Liver (tissue), 9 donors: Measurements from ENCODE around the gene TRIOBP. TPM values are rescaled to one million over a fixed set of nuclear protein-coding genes. Genes with fewer than 3 reads are reported as not detected.
"Not testable (repeated sequence)": the region's sequence is repeated elsewhere in the genome, so short reads cannot be mapped to it uniquely, and the experiment has no call there.

Experiments
- DNase-seq: peaks from one replicate; pipeline ENCODE4 v3.0.0-alpha.2; 2017; ENCODE audit warnings: low spot score
- H3K27ac ChIP-seq, 2 donors: one replicate each; pipeline ENCODE4 v1.7.0; 2013; ENCODE audit warnings: inconsistent platforms in 2 of 2, low read length in 2 of 2, control low read depth in 1 of 2, low read depth in 1 of 2, mild to moderate bottlenecking in 1 of 2
- H3K27me3 ChIP-seq, 4 donors: one replicate each; pipeline versions ENCODE4 v1.6.1 to v1.7.0; 2013; ENCODE audit warnings: low read length in 3 of 4, inconsistent platforms in 1 of 4, mild to moderate bottlenecking in 1 of 4, moderate library complexity in 1 of 4; ENCODE audit not compliant: control insufficient read depth in 4 of 4, insufficient read depth in 4 of 4
- H3K36me3 ChIP-seq, 4 donors: one replicate each; pipeline versions ENCODE4 v1.6.1 to v1.7.0; 2013; ENCODE audit warnings: low read length in 3 of 4, mild to moderate bottlenecking in 3 of 4, low read depth in 1 of 4, moderate library complexity in 1 of 4; ENCODE audit not compliant: control insufficient read depth in 4 of 4, insufficient read depth in 3 of 4
- H3K4me1 ChIP-seq, 4 donors: one replicate each; pipeline versions ENCODE4 v1.6.1 to v1.7.0; 2013; ENCODE audit warnings: low read length in 3 of 4, mild to moderate bottlenecking in 3 of 4, moderate library complexity in 1 of 4; ENCODE audit not compliant: control insufficient read depth in 4 of 4, insufficient read depth in 4 of 4
- H3K4me3 ChIP-seq, 3 donors: one replicate each; pipeline versions ENCODE4 v1.6.1 to v1.7.0; 2013; ENCODE audit warnings: low read length in 3 of 3, control low read depth in 1 of 3, low read depth in 1 of 3, mild to moderate bottlenecking in 1 of 3
- H3K9ac ChIP-seq, 2 donors: one replicate each; pipeline ENCODE4 v1.7.0; 2013; ENCODE audit warnings: low read length in 2 of 2, mild to moderate bottlenecking in 2 of 2, moderate library complexity in 2 of 2, control low read depth in 1 of 2, low read depth in 1 of 2
- H3K9me3 ChIP-seq, 4 donors: one replicate each; pipeline versions ENCODE4 v1.6.1 to v1.7.0; 2013; ENCODE audit warnings: low read length in 3 of 4; ENCODE audit not compliant: control insufficient read depth in 4 of 4
- ATF3 ChIP-seq: IDR thresholded peaks from 2 replicates; pipeline ENCODE4 v1.6.1; 2016; ENCODE audit warnings: antibody characterized with exemption
- CTCF ChIP-seq: fragments of 150-350 bp; IDR thresholded peaks from 2 replicates; pipeline ENCODE4 v1.5.1; 2017; ENCODE audit warnings: improper control_type of control experiment, low read depth, low read length; ENCODE audit not compliant: missing input control
- EGR1 ChIP-seq, 2 donors: IDR thresholded peaks; 2 replicates each; pipeline ENCODE4 v1.6.1; 2016 to 2018; ENCODE audit warnings: antibody characterized with exemption in 2 of 2, low read depth in 2 of 2
- FOXA1 ChIP-seq: IDR thresholded peaks from 2 replicates; pipeline ENCODE4 v1.6.1; 2016; ENCODE audit warnings: antibody characterized with exemption
- FOXA2 ChIP-seq: IDR thresholded peaks from 2 replicates; pipeline ENCODE4 v1.6.1; 2016; ENCODE audit warnings: antibody characterized with exemption
- GABPA ChIP-seq, 2 donors: IDR thresholded peaks in 1 of 2; conservative IDR thresholded peaks in 1 of 2; 2 replicates each; pipeline ENCODE4 v1.6.1; 2016; ENCODE audit warnings: antibody characterized with exemption in 2 of 2, mild to moderate bottlenecking in 1 of 2, moderate library complexity in 1 of 2
- HNF4A ChIP-seq, 2 donors: conservative IDR thresholded peaks; 2 replicates each; pipeline ENCODE4 v1.6.1; 2016; ENCODE audit warnings: antibody characterized with exemption in 2 of 2, mild to moderate bottlenecking in 2 of 2
- HNF4G ChIP-seq: IDR thresholded peaks from 2 replicates; pipeline ENCODE4 v1.6.1; 2016; ENCODE audit warnings: antibody characterized with exemption
- JUND ChIP-seq, 2 donors: IDR thresholded peaks; 2 replicates each; pipeline ENCODE4 v1.6.1; 2016; ENCODE audit warnings: antibody characterized with exemption in 2 of 2
- MAX ChIP-seq: IDR thresholded peaks from 2 replicates; pipeline ENCODE4 v1.6.1; 2016; ENCODE audit warnings: antibody characterized with exemption
- NR2F2 ChIP-seq: IDR thresholded peaks from 2 replicates; pipeline ENCODE4 v1.6.1; 2016; ENCODE audit warnings: antibody characterized with exemption
- RAD21 ChIP-seq, 2 donors: IDR thresholded peaks; 2 replicates each; pipeline ENCODE4 v1.6.1; 2016; ENCODE audit warnings: antibody characterized with exemption in 2 of 2, mild to moderate bottlenecking in 2 of 2
- REST ChIP-seq: IDR thresholded peaks from 2 replicates; pipeline ENCODE4 v1.6.1; 2016; ENCODE audit warnings: antibody characterized with exemption, mild to moderate bottlenecking
- RXRA ChIP-seq, 2 donors: IDR thresholded peaks; 2 replicates each; pipeline ENCODE4 v1.6.1; 2017 to 2018; ENCODE audit warnings: antibody characterized with exemption in 2 of 2, mild to moderate bottlenecking in 1 of 2
- SP1 ChIP-seq: IDR thresholded peaks from 2 replicates; pipeline ENCODE4 v1.6.1; 2018; ENCODE audit warnings: antibody characterized with exemption, mild to moderate bottlenecking
- TAF1 ChIP-seq: conservative IDR thresholded peaks from 2 replicates; pipeline ENCODE4 v1.6.1; 2016; ENCODE audit warnings: antibody characterized with exemption, mild to moderate bottlenecking
- ZBTB33 ChIP-seq: IDR thresholded peaks from 2 replicates; pipeline ENCODE4 v1.6.1; 2016; ENCODE audit warnings: antibody characterized with exemption
- WGBS: extraction: QIAGEN DNeasy Blood & Tissue Kit; methylation state at CpG from one replicate; pipeline ENCODE4 v1.1.7; 2013; 5-methylcytosine and 5-hydroxymethylcytosine counted together
- polyA plus RNA-seq, 2 donors: library from polyadenylated mRNA; stranded (reverse) in 1 of 2; unstranded in 1 of 2; fragments of 200-250 nt in 1 of 2; fragments of >200 nt in 1 of 2; fragmentation: Nextera tagmentation in 1 of 2; extraction: Ambion mirVana in 1 of 2; gene quantifications; one replicate each; pipeline versions ENCODE4 v1.2.1 to v1.2.3, GENCODE V29; 2013 to 2015
- total RNA-seq, 2 donors: library from RNA; depleted of rRNA; stranded (reverse); fragments of >200 nt; gene quantifications; one replicate each; pipeline ENCODE4 v1.2.3, GENCODE V29; 2014
- donor health status: healthy.
- donor health status: healthy.
- donor health status: healthy.
- donor health status: healthy.
- donor health status: healthy.

TRIOBP gene
- total and polyA plus RNA-seq, 4 donors = 4.8 to 41.1 (median 21.6) TPM

GRCh38 chr22:37690901-37691504, 5.8 kb upstream of the TRIOBP start (continued):
- no peak for TF ChIP-seq CTCF

- 97% methylated on average over 15 of the region's 15 CpGs for WGBS
- H3K4me1 ChIP-seq = peaks cover 0 to 4% (median under 1%) of the 10 kb centered on the region in 4 donors
- H3K9ac ChIP-seq = no peak overlapping the region
- H3K4me3 ChIP-seq = no peak overlapping the region
- H3K27me3 ChIP-seq = no peaks in the 10 kb centered on the region
- H3K36me3 ChIP-seq = peaks cover 13 to 35% (median 25%) of the 10 kb centered on the region in 4 donors
- H3K27ac ChIP-seq = no peak overlapping the region
- DNase-seq = no peak
- H3K9me3 ChIP-seq = no peaks in the 10 kb centered on the region
- TF ChIP-seq FOXA1 (no peak), NR2F2 (no peak), GABPA (IDR thresholded peaks at IDR 0.05 in 1 of 2, conservative IDR thresholded peaks at IDR 0.05 in 1 of 2) (no peak), SP1 (no peak), HNF4G (no peak), REST (no peak), JUND (IDR thresholded peaks at IDR 0.05) (no peak), FOXA2 (no peak), ZBTB33 (no peak), EGR1 (IDR thresholded peaks at IDR 0.05; ENCODE audit: low read depth in 2 of 2) (no peak), CTCF (no peak), MAX (no peak), TAF1 (no peak), RAD21 (IDR thresholded peaks at IDR 0.05) (no peak), ATF3 (no peak), RXRA (IDR thresholded peaks at IDR 0.05) (no peak), HNF4A (conservative IDR thresholded peaks at IDR 0.05) (no peak)
These were observed 4.1 kb upstream of the TRIOBP start for GRCh38 chr22:37692627-37693285.

GRCh38 chr22:37694131-37694530, 2.7 kb upstream of the TRIOBP start:
- not testable (repeated sequence) for H3K4me1 ChIP-seq, H3K4me3 ChIP-seq, DNase-seq, H3K27ac ChIP-seq, H3K27me3 ChIP-seq, H3K9me3 ChIP-seq, H3K9ac ChIP-seq
- H3K36me3 ChIP-seq = peaks cover 10 to 29% (median 22%) of the 10 kb centered on the region in 4 donors
- 84% methylated on average over 7 of the region's 7 CpGs for WGBS
